PFSK-1 (cell line): Measurements from ENCODE around the gene MAP3K21.

Experiments
- FOXP2 ChIP-seq: optimal IDR thresholded peaks from 2 replicates; pipeline ENCODE3; 2011; ENCODE audit warnings: borderline replicate concordance, control low read depth, inconsistent platforms; ENCODE audit not compliant: insufficient read depth; ENCODE audit errors: extremely low read length, extremely low read depth
- POLR2AphosphoS5 ChIP-seq: IDR thresholded peaks from 2 replicates; pipeline ENCODE4 v1.6.1; 2012; ENCODE audit warnings: low read depth, mild to moderate bottlenecking, control low read depth, low read length, moderate library complexity
- SIN3A ChIP-seq: IDR thresholded peaks from 2 replicates; pipeline ENCODE4 v1.6.1; 2012; ENCODE audit warnings: mild to moderate bottlenecking, low read length, moderate library complexity, borderline replicate concordance; ENCODE audit not compliant: insufficient read depth
- TAF1 ChIP-seq: IDR thresholded peaks from 2 replicates; pipeline ENCODE4 v1.6.1; 2012; ENCODE audit warnings: low read length, control low read depth, borderline replicate concordance; ENCODE audit not compliant: insufficient read depth
- TF ChIP-seq, protein P1 (sequence below), 2 experiments: IDR thresholded peaks; 2 replicates each; pipeline versions ENCODE4 v1.6.1 to v1.8.0; 2011 to 2012; ENCODE audit warnings: low read depth in 2 of 2, low read length in 2 of 2, control low read depth in 1 of 2, inconsistent platforms in 1 of 2, mild to moderate bottlenecking in 1 of 2, moderate library complexity in 1 of 2; ENCODE audit not compliant: insufficient read depth in 1 of 2

MAP3K21 gene

DNA sequence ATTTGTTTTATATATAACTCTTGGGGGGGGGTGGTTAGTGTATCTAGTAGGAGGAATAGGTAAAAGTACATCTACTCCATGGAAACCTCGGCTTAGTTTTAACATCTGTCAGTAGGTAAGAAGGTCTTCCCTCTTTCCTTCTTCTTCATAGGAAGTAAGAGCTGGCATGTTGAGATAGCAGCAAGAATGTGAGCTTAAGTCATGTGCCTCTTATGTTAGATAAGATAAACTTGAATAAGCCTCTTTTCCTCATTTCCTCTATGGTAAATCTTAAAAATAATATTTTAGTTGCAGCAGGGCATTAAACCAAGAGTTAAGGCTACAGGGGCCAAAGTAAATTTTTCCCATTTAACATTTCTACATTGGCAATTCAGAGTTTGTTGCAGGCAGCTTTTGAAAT is 100.4 kb downstream of the MAP3K21 start:
- no peak for TF ChIP-seq FOXP2
- TF ChIP-seq SIN3A: no peak
- TF ChIP-seq POLR2AphosphoS5: no peak
- TF ChIP-seq, protein P1, sequence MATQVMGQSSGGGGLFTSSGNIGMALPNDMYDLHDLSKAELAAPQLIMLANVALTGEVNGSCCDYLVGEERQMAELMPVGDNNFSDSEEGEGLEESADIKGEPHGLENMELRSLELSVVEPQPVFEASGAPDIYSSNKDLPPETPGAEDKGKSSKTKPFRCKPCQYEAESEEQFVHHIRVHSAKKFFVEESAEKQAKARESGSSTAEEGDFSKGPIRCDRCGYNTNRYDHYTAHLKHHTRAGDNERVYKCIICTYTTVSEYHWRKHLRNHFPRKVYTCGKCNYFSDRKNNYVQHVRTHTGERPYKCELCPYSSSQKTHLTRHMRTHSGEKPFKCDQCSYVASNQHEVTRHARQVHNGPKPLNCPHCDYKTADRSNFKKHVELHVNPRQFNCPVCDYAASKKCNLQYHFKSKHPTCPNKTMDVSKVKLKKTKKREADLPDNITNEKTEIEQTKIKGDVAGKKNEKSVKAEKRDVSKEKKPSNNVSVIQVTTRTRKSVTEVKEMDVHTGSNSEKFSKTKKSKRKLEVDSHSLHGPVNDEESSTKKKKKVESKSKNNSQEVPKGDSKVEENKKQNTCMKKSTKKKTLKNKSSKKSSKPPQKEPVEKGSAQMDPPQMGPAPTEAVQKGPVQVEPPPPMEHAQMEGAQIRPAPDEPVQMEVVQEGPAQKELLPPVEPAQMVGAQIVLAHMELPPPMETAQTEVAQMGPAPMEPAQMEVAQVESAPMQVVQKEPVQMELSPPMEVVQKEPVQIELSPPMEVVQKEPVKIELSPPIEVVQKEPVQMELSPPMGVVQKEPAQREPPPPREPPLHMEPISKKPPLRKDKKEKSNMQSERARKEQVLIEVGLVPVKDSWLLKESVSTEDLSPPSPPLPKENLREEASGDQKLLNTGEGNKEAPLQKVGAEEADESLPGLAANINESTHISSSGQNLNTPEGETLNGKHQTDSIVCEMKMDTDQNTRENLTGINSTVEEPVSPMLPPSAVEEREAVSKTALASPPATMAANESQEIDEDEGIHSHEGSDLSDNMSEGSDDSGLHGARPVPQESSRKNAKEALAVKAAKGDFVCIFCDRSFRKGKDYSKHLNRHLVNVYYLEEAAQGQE (IDR thresholded peaks at IDR 0.05; ENCODE audit: insufficient read depth in 1 of 2, low read depth in 2 of 2, low read length in 2 of 2): no peak
- no peak for TF ChIP-seq TAF1

DNA sequence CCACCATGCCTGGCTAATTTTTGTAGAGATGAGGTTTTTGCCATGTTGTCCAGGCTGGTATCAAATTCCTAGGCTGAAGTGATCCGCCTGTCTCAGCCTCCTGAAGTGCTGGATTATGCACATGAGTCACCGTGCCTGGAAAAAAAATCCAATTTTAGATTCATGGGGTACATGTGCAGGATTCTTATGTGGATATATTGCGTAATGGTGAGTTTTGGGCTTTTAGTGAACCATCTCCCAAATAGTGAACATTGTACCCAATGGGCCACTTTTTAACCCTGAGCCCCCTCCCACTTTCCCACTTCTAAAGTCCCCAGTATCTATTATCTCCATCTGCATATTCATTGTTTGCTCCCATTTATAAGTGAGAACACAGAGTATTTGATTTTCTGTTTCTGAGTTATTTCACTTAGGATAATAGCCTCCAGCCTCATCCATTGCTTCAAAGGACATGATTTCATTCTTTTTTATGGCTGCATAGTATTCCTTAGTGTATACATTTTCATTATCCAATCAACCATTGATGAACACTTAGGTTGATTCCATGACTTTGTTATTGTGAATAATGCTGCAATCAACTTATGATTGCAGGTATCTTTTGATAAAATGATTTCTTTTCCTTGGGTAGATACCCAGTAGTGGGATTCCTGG is 104.4 kb downstream of the MAP3K21 start:
- no peak for TF ChIP-seq SIN3A
- TF ChIP-seq FOXP2: no peak
- TF ChIP-seq TAF1: no peak
- TF ChIP-seq, protein P1 (IDR thresholded peaks at IDR 0.05; ENCODE audit: insufficient read depth in 1 of 2, low read depth in 2 of 2, low read length in 2 of 2): no peak
- TF ChIP-seq POLR2AphosphoS5: no peak

DNA sequence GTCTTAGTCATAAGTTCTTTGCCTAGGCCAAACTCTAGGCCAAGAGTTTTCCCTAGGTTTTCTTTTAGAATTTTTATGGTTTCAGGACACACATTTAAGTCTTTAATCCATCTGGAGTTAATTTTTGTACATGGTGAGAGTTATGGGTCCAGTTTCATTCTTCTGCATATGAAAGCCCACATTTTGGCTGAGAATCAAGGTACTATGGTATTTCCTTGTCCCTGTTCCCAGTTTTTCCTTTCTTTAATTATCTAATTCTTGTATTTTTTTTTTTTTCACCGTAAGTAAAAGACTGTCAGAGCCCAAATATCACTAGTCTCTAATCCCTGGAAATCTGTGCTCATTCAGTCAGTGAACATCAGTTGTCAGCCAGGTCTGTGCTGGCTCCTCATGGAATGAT is 105.4 kb downstream of the MAP3K21 start:
- TF ChIP-seq SIN3A (no peak), TAF1 (no peak), FOXP2 (no peak)

DNA sequence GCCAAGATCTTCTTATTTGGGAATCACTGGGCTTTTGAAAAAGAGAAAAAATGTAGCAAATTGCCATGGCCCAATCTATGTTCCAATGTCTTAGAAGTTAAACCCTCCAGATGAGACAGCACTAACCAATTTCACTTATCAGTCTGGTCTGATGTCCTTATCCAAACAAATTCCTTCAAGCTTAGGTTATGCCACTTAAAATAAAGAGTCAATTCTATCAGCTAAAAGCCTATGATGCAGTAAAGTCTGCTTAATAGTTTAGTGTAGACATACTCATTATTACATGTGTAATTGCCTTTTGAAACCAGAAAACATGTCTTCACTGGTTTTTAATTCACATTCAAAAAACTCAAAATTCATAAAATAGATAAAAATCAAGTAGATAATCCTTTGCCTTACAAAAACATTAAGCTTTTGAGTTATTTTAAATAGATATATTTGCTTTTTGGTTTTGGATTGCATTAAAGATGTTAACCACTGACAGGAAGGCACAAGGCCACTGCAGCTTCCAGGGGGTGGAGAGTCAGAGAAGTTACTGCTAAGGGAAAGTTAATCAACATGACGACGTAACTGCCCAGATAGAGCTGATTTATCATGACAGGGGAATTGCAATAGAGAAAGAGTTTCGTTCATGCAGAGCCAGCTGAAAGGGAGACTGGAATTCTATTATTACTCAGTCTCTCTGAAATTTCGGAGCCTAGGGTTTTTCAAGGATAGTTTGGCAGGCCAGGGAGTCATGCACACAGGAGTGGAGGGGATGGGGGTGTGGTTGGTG is 106.1 kb downstream of the MAP3K21 start:
- TF ChIP-seq SIN3A: no peak
